Mucosa of descending colon (tissue), 3 donors: Measurements from ENCODE around the gene KRABD2.

ENCODE experiments used
- ATAC-seq: fragments of 200-7000 bp; cut with Tn5 transposase; one replicate; pipeline ENCODE4 v1.9.1; 2020; ENCODE audit warnings: mild to moderate bottlenecking, moderate library complexity
- DNase-seq, 3 donors: peaks; one replicate each; pipeline ENCODE4 v3.0.0-alpha.2; 2020
- H3K36me3 ChIP-seq: fragments of 200-600 bp; one replicate; pipeline ENCODE4 v1.8.0; 2021; ENCODE audit warnings: low read depth, mild to moderate bottlenecking
- H3K4me1 ChIP-seq: fragments of 200-600 bp; one replicate; pipeline ENCODE4 v1.8.0; 2021; ENCODE audit warnings: low read depth, mild to moderate bottlenecking
- H3K4me3 ChIP-seq: fragments of 200-600 bp; one replicate; pipeline ENCODE4 v1.8.0; 2021; ENCODE audit warnings: mild to moderate bottlenecking
- H3K9me3 ChIP-seq: fragments of 200-600 bp; one replicate; pipeline ENCODE4 v1.8.0; 2021; ENCODE audit warnings: mild to moderate bottlenecking
- intact Hi-C, 2 donors: fragments of 100-400 bp; cut with DNase I in 1 of 2; cut with micrococcal nuclease in 1 of 2; formaldehyde crosslinking; loops; one replicate each; pipeline versions ENCODE4 v1.11.0 to v1.11.1; 2022; cut with DNase I, micrococcal nuclease
- TF ChIP-seq, protein P1 (sequence below): fragments of 200-600 bp; IDR thresholded peaks from one replicate; pipeline ENCODE4 v1.8.0; 2022; ENCODE audit warnings: antibody characterized with exemption, mild to moderate bottlenecking
- donor health status: DM: no; HTN: no; CAD: no; lungs with moderate emphysema.
- donor health status: DM: no; HTN: no; CAD: no.
- donor health status: DM: no; HTN: yes; CAD: no.

Gene KRABD2

DNA sequence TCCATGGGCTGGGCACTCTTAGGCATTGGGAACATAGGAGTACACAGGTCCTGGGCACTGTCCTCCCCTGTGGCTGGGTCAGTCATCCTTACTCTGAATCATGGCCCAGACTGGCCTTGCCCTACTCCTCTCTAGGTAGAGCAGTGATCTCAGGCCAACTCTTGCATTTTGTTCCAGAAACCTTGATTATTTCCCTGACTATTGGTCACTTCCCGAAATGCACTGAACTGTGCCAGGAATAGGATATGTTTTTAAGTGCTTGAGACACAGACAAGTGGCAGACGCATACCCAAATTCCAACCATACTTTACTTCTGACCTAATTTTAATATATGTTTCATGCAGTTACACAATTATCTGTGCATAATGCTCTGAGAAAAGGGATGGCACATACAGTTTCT, 10.3 kb downstream of the KRABD2 start:
- no peak overlapping the region for H3K4me3 ChIP-seq
- TF ChIP-seq, protein P1, sequence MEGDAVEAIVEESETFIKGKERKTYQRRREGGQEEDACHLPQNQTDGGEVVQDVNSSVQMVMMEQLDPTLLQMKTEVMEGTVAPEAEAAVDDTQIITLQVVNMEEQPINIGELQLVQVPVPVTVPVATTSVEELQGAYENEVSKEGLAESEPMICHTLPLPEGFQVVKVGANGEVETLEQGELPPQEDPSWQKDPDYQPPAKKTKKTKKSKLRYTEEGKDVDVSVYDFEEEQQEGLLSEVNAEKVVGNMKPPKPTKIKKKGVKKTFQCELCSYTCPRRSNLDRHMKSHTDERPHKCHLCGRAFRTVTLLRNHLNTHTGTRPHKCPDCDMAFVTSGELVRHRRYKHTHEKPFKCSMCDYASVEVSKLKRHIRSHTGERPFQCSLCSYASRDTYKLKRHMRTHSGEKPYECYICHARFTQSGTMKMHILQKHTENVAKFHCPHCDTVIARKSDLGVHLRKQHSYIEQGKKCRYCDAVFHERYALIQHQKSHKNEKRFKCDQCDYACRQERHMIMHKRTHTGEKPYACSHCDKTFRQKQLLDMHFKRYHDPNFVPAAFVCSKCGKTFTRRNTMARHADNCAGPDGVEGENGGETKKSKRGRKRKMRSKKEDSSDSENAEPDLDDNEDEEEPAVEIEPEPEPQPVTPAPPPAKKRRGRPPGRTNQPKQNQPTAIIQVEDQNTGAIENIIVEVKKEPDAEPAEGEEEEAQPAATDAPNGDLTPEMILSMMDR = no peak
- no peaks in the 10 kb centered on the region for H3K36me3 ChIP-seq
- H3K4me1 ChIP-seq = no peaks in the 10 kb centered on the region
- DNase-seq (no peak), ATAC-seq (no peak)
- intact Hi-C loops = no loop called here
- H3K9me3 ChIP-seq = no peaks in the 10 kb centered on the region

DNA sequence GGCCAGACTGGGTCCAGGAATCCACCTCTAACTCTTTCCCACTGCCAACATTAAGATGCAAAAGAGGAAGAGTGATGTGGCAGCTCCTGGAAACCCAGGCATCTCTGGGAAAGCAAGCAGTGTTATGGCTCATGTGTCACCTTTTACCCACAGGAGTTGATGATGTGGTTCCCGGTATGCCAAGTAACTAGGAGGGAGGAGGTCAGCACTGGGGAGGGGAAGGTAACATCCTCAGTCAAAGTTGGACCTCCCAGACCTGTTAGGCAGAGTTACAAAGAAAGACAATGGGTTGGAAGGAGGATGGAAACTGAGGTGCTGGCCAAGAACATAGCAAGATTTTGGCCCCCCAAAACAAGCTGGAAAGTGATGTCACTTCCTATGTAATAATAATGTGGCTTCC, 11.4 kb downstream of the KRABD2 start:
- TF ChIP-seq, protein P1 = no peak
- Histone ChIP-seq H3K4me3 (no peak overlapping the region), H3K9me3 (no peaks in the 10 kb centered on the region), H3K36me3 (no peaks in the 10 kb centered on the region), H3K4me1 (no peaks in the 10 kb centered on the region)
- no peak for DNase-seq
- intact Hi-C loops = no loop called here
- ATAC-seq = no peak

DNA sequence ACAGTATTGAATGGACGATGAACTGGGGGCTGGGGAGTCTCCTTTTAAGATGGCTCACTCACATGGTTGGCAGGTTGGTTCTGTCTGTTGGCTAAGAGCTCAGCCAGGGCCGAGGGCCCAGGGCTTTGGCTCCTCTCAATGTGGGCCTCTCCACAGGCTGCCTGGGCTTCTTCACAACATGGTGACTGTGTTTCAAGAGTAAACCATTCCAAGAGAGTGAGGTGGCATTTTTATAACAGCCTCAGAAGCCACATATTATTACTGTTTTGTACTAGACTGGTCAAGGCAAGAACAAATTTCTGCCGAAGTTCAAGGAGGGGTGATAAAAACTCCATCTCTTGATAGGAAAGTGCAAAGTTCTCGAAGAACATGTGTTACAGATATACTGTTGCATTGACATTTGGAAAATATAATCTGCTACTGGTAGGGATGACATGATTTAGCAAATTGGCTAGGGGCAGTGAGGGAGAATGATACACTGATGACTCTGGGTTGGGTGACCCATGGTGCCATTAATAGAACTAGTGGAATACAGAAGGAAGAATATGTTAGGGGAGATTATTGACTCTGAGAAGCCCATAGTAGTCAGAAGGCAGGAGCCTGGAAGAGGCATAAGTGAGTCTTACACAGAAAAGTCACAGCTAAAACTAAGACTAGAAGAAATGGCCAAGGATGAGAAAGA, 13.7 kb downstream of the KRABD2 start:
- DNase-seq = no peak
- Histone ChIP-seq H3K4me3 (no peak overlapping the region), H3K4me1 (no peaks in the 10 kb centered on the region), H3K9me3 (no peaks in the 10 kb centered on the region), H3K36me3 (no peaks in the 10 kb centered on the region)
- TF ChIP-seq, protein P1 = no peak
- intact Hi-C loops = no loop called here
- no peak for ATAC-seq

DNA sequence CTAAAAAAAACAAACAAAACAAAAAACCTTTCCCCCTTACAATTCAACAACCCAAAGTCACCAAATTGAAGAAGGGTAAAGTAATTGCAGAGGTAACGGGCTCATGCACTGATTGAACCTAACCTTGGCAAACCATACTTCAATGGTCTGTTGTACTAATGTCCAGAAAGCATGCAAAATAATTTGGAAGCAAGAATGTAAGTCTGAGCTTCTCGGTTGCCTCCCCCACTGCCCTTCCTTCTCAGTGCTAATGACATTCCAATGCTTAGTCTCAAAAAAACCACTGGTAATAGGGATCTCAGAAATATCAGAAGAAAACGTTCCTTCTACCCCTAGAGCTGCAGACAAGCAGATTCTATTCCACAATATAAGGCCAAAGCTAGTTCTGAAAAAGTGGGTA, 15.8 kb downstream of the KRABD2 start:
- Histone ChIP-seq H3K4me3 (no peak overlapping the region), H3K9me3 (no peaks in the 10 kb centered on the region), H3K36me3 (no peaks in the 10 kb centered on the region), H3K4me1 (no peaks in the 10 kb centered on the region)
- DNase-seq (no peak), ATAC-seq (no peak)
- TF ChIP-seq, protein P1 = no peak
- intact Hi-C loops = no loop called here

DNA sequence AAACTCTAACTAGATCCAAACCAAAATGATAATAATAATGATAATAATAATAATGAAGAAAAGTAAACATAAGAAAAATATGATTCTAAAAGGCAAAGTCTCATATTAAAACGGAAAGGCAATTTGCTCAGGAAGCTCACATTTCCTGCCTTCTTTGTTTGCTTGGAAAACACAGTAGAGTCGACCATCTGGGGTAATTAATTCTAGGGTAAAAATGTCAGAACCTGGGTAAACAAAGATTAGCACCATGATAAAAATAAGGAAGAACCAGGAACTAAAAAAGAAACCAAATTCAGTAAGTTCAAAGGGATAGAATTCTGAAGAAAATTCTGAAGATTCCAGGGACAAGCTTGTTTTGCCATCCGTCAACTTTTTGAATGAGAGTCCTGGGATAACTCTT, 16.2 kb downstream of the KRABD2 start:
- DNase-seq = no peak
- intact Hi-C loops = no loop called here
- ATAC-seq = no peak
- Histone ChIP-seq H3K4me3 (no peak overlapping the region), H3K9me3 (no peaks in the 10 kb centered on the region), H3K36me3 (no peaks in the 10 kb centered on the region), H3K4me1 (no peaks in the 10 kb centered on the region)
- TF ChIP-seq, protein P1 = no peak

DNA sequence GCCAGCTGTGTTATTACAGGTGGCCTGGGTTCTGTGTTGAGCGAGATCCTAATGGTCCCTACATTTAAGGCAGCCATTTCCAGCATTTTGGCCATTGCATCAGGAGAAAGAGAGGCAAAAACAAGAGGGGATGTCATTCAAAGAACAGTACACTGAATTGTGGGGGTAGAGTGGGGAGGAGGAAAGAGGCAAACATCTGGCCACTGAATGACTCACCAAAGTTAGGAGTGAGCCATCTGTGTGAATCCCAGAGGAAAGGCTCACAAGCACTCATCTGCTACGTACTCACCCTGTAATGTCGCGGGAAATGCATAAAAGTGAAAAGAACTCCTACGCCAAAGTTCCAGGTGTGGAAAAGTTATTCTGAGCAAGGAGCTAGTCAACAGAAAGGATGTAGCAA, 16.7 kb downstream of the KRABD2 start:
- H3K4me3 ChIP-seq = no peak overlapping the region
- intact Hi-C loops = no loop called here
- H3K9me3 ChIP-seq = no peaks in the 10 kb centered on the region
- TF ChIP-seq, protein P1 = no peak
- DNase-seq (no peak), ATAC-seq (peak; percentile 61)
- H3K4me1 ChIP-seq = no peaks in the 10 kb centered on the region
- no peaks in the 10 kb centered on the region for H3K36me3 ChIP-seq
